Right lobe of liver (tissue), 4 donors: ENCODE measurements around the gene PCSK2.

ENCODE experiments used
- POLR2A ChIP-seq: fragments of 450-650 bp; IDR thresholded peaks from one replicate; pipeline ENCODE4 v1.6.1; 2017; ENCODE audit warnings: antibody characterized with exemption, mild to moderate bottlenecking
- TF ChIP-seq, protein P1 (sequence below), 4 donors: fragments of 200-600 bp in 3 of 4; fragments of 450-650 bp in 1 of 4; IDR thresholded peaks; one replicate each; pipeline versions ENCODE4 v1.5.1 to v1.8.0; 2016 to 2022; ENCODE audit warnings: antibody characterized with exemption in 4 of 4, mild to moderate bottlenecking in 2 of 4
- donor health status: DM: no; HTN: no; CAD: no.
- donor health status: DM: no; HTN: no; CAD: no.
- donor health status: DM: no; HTN: yes; CAD: no.

DNA sequence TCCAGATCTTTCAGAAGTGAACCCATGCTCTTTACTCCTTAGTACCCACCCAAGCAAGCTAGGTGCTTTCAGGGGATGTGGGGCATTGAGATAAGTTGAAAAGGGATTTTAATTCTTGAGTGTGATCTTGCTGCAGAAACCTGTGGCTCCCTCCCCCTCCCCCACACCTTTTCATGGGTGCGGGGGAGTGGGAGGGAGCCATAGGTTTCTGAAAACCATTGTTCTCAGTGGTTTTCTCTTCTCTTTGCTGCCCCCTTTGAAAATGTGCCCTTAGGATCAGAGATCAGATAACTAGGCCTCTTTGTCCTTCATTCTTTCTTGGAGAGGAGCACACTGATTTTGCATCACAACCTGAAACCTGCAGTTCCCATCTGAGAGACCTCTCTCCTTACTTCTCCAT, 2.4 kb downstream of the PCSK2 start:
- no peak for TF ChIP-seq POLR2A
- TF ChIP-seq, protein P1, sequence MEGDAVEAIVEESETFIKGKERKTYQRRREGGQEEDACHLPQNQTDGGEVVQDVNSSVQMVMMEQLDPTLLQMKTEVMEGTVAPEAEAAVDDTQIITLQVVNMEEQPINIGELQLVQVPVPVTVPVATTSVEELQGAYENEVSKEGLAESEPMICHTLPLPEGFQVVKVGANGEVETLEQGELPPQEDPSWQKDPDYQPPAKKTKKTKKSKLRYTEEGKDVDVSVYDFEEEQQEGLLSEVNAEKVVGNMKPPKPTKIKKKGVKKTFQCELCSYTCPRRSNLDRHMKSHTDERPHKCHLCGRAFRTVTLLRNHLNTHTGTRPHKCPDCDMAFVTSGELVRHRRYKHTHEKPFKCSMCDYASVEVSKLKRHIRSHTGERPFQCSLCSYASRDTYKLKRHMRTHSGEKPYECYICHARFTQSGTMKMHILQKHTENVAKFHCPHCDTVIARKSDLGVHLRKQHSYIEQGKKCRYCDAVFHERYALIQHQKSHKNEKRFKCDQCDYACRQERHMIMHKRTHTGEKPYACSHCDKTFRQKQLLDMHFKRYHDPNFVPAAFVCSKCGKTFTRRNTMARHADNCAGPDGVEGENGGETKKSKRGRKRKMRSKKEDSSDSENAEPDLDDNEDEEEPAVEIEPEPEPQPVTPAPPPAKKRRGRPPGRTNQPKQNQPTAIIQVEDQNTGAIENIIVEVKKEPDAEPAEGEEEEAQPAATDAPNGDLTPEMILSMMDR (IDR thresholded peaks at IDR 0.05) = no peak
